ENCODE results near the gene TMEM25.

DNA sequence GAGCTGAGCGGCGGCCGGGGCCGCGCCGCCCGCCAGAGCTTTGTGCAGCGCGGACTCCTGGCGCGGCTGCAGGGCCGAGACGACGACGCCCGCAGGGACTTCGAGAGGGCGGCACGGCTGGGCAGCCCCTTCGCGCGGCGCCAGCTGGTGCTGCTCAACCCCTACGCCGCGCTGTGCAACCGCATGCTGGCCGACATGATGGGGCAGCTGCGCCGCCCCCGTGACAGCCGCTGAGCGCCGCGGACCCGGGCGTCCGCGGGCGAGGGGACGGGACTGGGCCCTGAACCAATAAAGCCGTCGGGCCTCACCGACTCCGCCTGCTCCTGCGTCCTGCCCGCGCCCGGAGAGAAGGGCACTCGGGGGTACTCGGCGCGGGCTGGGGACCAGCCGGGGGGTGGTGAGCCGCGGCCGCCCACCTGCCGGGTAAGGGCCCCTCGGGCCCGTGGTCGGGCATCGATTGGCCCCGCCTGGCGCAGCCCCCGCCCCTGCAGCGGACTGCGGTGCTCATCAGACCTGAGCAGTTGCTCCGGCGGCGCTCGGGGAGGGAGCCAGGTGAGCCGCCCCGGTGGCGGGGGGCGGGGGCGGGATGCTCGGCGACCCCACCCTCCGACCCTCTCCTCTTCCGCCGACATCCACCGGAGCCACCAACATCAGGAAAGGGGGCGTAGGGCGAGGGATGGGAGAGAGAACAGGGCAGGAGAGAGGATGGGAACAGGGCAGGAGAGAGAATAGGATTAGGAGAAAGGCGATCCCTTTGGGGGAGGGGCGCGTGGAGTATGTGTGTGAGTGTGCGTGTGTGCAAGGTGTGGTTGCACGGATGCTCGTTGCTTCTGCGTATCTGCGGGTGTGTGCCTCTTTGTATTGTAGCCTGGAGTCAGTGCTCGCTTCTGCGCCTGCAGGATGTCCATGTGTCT, at the start of gene TMEM25:
- TF ChIP-seq, protein P1, sequence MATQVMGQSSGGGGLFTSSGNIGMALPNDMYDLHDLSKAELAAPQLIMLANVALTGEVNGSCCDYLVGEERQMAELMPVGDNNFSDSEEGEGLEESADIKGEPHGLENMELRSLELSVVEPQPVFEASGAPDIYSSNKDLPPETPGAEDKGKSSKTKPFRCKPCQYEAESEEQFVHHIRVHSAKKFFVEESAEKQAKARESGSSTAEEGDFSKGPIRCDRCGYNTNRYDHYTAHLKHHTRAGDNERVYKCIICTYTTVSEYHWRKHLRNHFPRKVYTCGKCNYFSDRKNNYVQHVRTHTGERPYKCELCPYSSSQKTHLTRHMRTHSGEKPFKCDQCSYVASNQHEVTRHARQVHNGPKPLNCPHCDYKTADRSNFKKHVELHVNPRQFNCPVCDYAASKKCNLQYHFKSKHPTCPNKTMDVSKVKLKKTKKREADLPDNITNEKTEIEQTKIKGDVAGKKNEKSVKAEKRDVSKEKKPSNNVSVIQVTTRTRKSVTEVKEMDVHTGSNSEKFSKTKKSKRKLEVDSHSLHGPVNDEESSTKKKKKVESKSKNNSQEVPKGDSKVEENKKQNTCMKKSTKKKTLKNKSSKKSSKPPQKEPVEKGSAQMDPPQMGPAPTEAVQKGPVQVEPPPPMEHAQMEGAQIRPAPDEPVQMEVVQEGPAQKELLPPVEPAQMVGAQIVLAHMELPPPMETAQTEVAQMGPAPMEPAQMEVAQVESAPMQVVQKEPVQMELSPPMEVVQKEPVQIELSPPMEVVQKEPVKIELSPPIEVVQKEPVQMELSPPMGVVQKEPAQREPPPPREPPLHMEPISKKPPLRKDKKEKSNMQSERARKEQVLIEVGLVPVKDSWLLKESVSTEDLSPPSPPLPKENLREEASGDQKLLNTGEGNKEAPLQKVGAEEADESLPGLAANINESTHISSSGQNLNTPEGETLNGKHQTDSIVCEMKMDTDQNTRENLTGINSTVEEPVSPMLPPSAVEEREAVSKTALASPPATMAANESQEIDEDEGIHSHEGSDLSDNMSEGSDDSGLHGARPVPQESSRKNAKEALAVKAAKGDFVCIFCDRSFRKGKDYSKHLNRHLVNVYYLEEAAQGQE (IDR thresholded peaks at IDR 0.05; ENCODE audit: insufficient read depth in 1 of 2, low read depth in 2 of 2, low read length in 2 of 2) = no peak
- no peak for TF ChIP-seq POLR2AphosphoS5 (IDR thresholded peaks at IDR 0.05; ENCODE audit: low read depth, low read length)
- no peak for TF ChIP-seq TAF1 (IDR thresholded peaks at IDR 0.05; ENCODE audit: borderline replicate concordance, insufficient read depth, low read length)
- no peak for TF ChIP-seq SIN3A (IDR thresholded peaks at IDR 0.05; ENCODE audit: borderline replicate concordance, insufficient read depth, low read length)
